ENCODE measurements around the gene CNTFR. TPM values are rescaled to one million over a fixed set of nuclear protein-coding genes. Genes with fewer than 3 reads are reported as not detected.

CNTFR gene
- total and polyA plus RNA-seq, 2 experiments from 2014 or later: 0.73 to 1.9 TPM

- Histone ChIP-seq H4K20me1 (replicated peaks; ENCODE audit: insufficient read depth) (no peaks in the 10 kb centered on the region), H3F3A (replicated peaks; ENCODE audit: low read depth) (no peaks in the 10 kb centered on the region), H3K79me2 (replicated peaks; ENCODE audit: insufficient read depth) (no peaks in the 10 kb centered on the region), H3K27ac (ENCODE audit: low read depth) (no peak overlapping the region), H3K9me2 (ENCODE audit: insufficient read depth) (no peaks in the 10 kb centered on the region), H3K4me2 (no peak overlapping the region), H3K27me3 (ENCODE audit: insufficient read depth) (no peaks in the 10 kb centered on the region), H2AFZ (no peak overlapping the region), H3K36me3 (ENCODE audit: insufficient read depth) (no peaks in the 10 kb centered on the region), H3K4me1 (ENCODE audit: insufficient read depth) (peaks cover 3% of the 10 kb centered on the region; the same call in 1 of the 2 replicates), H3K4me3 (no peak overlapping the region)
- Mint-ChIP-seq H3K27ac (no peak overlapping the region), H3K4me1 (peaks cover 6% of the 10 kb centered on the region; the same call in 2 of the 3 replicates), H3K4me3 (no peak overlapping the region), H3K36me3 (ENCODE audit: low read depth) (no peaks in the 10 kb centered on the region), H3K27me3 (ENCODE audit: insufficient read depth, low read depth, poor library complexity) (peaks cover 11% of the 10 kb centered on the region), H3K9me3 (no peaks in the 10 kb centered on the region; the same call in 2 of the 3 replicates)
- TF ChIP-seq ZNF331 (CRISPR knock-in tag; IDR thresholded peaks at IDR 0.05; ENCODE audit: low read depth) (no peak), NANOG (IDR thresholded peaks at IDR 0.05; ENCODE audit: borderline replicate concordance) (no peak)
- no peak for DNase-seq (ENCODE audit: low spot score)
- ATAC-seq: no peak
These were observed 40.2 kb downstream of the CNTFR start for GRCh38 chr9:34549407-34549732.

- H3K9me3 Mint-ChIP-seq: no peaks in the 10 kb centered on the region; the same call in 2 of the 3 replicates
- Histone ChIP-seq H3K27me3 (ENCODE audit: insufficient read depth) (no peaks in the 10 kb centered on the region), H3K79me2 (replicated peaks; ENCODE audit: insufficient read depth) (no peaks in the 10 kb centered on the region), H3K9me2 (ENCODE audit: insufficient read depth) (no peaks in the 10 kb centered on the region), H2AFZ (no peak overlapping the region; the same call in 1 of the 2 replicates), H3K4me3 (no peak overlapping the region), H3K4me1 (ENCODE audit: insufficient read depth) (no peaks in the 10 kb centered on the region), H3K27ac (ENCODE audit: low read depth) (no peak overlapping the region), H3F3A (replicated peaks; ENCODE audit: low read depth) (no peaks in the 10 kb centered on the region), H4K20me1 (replicated peaks; ENCODE audit: insufficient read depth) (no peaks in the 10 kb centered on the region), H3K36me3 (ENCODE audit: insufficient read depth) (no peaks in the 10 kb centered on the region), H3K4me2 (no peak overlapping the region)
- no peak overlapping the region for H3K4me3 Mint-ChIP-seq
- ATAC-seq (peak; percentile 92), DNase-seq (ENCODE audit: low spot score) (peak; percentile 84)
- H3K27me3 Mint-ChIP-seq (ENCODE audit: insufficient read depth, low read depth, poor library complexity): peaks cover 6% of the 10 kb centered on the region
- no peaks in the 10 kb centered on the region for H3K4me1 Mint-ChIP-seq
- TF ChIP-seq CTCF (conservative IDR thresholded peaks at IDR 0.05; ENCODE audit: low read depth in 2 of 2) (peak; percentile 90 to 96), ZNF462 (CRISPR knock-in tag; IDR thresholded peaks at IDR 0.05) (no peak)
- H3K27ac Mint-ChIP-seq: no peak overlapping the region
- H3K36me3 Mint-ChIP-seq (ENCODE audit: low read depth): no peaks in the 10 kb centered on the region
These were observed 41.4 kb downstream of the CNTFR start for GRCh38 chr9:34547960-34548611.

All from GM23338 (cell line).